Ecto neural progenitor cell (in vitro differentiated cells): ENCODE measurements around the gene NCAPG2.

ENCODE experiments used
- DNase-seq: peaks from one replicate; pipeline ENCODE4 v3.0.0-alpha.2; 2018; ENCODE audit warnings: low spot score

NCAPG2 gene

DNA sequence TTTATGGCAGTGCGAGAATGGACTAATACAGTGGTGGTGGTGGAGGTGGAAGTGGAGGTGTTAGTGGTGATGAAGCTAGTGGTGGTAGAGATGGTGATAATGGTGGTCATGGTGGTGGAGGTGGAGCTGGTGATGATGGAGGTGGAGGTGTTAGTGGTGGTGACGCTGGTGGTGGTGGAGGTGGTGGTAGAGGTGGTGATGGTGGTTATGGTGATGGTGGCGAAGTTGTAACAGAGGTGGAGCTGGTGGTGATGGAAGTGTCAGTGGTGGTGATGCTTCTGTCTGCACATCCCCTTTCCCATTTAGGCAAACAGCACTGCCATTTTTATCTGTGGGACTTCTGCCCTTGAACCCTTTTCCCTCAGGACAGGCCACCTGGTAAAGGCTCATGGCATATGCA, 109.5 kb downstream of the NCAPG2 start:
- DNase-seq = peak; percentile 81

DNA sequence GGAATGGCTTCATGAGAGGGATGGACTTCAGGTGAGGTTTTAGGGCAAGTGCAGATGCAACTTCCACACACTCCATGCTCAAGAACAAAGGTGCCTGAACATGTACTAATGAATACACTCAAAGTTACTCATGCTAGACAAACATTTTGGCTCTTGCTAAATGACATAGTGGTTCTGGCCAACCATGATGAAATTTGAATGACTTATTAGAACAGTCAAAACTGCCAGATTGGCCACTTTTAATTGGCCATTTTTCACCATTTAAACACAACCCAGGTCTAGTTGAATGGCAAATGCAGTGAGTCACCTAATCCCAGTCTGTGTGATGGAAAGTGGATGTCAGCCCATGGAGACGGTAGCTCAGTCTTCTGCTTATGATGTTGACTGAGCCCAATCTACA, 112.1 kb downstream of the NCAPG2 start:
- no peak for DNase-seq

DNA sequence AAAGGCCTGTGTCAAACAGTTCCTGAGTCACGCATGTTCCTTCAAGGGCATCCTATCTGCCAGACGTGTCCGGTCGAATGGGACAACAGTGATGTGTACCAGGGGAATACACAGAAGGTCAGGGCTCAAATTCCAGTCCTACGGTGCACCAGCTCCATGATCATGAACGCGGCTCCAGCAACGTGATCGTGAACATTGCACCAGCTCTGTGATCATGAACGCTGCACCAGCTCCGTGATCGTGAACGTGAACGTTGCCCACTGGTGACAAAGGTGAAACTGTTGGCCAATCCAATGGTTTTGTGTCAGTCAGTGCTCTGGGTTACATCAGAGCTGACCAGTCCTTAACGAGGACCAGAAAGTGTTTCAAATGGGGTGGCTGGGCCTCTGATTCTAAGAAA, 112.7 kb downstream of the NCAPG2 start:
- no peak for DNase-seq

DNA sequence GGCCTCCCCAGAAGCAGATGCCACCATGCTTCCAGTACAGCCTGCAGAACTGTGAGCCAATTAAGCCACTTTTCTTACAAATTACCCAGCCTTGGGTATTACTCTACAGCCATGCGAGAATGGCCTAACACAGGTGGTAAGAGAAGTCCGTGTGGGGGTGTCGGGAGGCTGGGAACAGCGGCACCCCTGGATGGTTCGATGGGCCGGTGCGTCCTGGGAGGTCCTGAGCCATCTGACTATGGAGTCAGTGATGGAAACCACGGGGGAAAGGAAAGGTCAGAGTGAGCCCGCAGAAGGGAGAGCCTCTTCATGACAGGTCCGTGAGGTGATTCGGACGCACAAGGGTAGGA, 114.4 kb downstream of the NCAPG2 start:
- no peak for DNase-seq

GRCh38 chr7:158589653-158590052, 115.0 kb downstream of the NCAPG2 start:
- no peak for DNase-seq

DNA sequence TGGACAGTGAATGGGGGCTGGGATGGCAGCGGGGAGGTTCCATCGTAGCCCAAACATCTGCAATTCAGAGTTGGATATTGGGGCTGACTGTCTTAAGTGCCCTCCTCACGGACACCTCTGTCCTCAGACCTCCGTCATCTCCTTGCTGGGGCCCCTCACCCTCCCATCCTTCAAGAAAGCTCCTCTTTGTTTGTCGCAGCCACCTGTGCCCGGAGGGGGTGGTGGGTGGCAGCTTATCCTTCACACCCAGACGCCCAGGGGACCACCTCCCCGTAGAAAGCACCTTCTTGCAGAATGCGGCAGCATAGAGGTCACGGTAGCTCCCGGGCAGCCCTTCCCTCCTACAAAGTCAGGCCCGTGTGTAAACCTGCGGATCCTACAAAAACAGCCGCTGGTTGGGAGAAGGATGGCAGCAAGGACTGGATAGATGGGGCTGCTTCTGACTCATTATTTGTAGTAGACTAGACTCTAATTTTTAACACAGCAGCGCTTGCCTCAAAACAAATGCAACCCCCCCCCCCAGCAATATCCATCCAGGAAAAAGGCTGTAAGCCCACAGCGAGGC, 115.6 kb downstream of the NCAPG2 start:
- no peak for DNase-seq

DNA sequence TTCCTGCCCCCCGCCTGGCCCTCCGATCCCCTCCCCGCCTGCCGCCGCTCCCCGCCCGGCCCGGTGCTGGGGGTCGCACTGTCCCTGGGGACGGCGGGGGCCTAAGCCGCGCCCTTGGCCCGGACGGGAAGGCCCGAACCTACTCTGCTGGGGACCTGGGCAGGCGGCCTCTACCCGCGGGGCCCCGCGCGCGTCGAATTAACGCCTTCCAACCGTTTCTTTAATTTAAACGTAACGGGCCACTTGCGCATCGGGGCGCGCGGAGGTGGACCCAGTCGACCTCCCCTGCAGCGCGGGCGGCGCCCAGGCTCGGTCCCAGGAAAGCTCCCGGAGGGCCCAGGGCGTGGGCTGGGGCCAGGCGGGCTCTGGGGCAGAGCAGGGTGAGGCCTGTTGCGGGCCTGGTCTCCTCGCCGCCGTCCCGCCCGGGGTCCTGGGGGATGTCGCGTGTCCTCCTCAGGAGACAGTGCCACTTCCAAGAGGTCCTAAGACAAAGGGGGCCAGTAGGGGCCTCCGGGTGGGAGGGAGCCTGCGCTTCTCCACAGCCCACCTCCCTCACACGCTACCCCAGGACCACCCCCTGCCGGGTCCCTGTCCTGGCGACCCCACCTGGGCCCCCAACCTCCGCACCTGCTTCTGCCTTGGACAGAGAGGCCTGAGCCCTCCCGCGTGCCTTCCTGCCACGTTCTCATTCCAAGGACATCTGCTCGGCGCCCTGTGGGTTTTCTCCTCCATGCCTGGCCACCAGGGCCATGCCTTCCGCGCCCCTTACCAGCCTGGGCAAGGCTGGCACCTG, 116.3 kb downstream of the NCAPG2 start:
- peak; percentile 55 for DNase-seq

DNA sequence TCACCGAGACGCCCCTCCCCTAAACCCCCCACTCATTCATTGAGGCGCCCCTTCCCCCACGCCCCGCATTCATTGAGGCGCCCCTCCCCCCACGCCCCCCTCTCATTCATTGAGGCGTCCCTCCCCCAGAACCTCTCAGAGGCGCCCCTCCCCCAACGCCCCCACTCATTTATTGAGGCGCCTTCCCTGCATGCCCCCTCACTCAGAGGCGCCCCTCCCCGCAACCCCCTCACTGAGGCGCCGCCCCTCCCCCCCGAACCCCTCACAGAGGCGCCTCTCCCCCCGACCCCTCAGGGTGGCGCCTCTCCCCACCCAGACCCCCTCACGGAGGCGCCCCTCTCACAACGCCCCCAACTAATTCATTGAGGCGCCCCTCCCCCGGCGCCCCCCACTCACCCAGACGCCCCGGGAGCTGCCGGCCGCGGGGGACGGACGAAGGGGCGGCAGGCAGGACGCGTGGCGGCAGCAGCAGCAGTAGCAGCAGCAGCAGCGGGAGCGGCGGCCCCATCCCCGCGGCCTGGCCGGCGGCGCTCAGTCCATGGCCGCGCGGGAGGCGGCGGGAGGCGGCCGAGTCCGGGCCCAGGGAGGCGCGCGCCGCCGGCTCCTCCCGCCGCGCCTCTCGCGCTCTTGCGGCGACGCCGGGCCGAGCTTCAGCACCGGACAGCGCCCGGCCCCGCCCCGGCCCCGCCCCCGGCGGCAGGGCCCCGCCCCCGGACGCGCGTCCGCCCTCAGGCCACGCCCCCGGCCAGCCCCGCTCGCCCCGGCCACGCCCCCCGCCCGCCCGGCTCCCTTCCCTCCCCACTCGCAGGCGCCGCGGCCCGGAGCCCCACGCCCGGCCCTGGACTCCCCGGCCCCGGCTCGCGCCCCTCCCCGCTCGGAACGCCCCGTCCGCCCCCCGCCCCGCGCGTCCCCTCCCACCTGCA, 117.2 kb downstream of the NCAPG2 start, which contains the start of gene PTPRN2:
Gene PTPRN2 (minus strand): TSS at position 662 of the 923 bp plus-strand sequence.
- peak; percentile 85 for DNase-seq

- no peak for DNase-seq
Measured at GRCh38 chr7:158586499-158587161, 118.0 kb downstream of the NCAPG2 start.

GRCh38 chr7:158585721-158586498, 118.7 kb downstream of the NCAPG2 start:
- no peak for DNase-seq

GRCh38 chr7:158584407-158584806, 120.2 kb downstream of the NCAPG2 start:
- no peak for DNase-seq

- DNase-seq = no peak
Measured at GRCh38 chr7:158583810-158584209, 120.8 kb downstream of the NCAPG2 start.

- no peak for DNase-seq
Measured at GRCh38 chr7:158583143-158583542, 121.5 kb downstream of the NCAPG2 start.

GRCh38 chr7:158582089-158582456, 122.5 kb downstream of the NCAPG2 start:
- DNase-seq = no peak

DNA sequence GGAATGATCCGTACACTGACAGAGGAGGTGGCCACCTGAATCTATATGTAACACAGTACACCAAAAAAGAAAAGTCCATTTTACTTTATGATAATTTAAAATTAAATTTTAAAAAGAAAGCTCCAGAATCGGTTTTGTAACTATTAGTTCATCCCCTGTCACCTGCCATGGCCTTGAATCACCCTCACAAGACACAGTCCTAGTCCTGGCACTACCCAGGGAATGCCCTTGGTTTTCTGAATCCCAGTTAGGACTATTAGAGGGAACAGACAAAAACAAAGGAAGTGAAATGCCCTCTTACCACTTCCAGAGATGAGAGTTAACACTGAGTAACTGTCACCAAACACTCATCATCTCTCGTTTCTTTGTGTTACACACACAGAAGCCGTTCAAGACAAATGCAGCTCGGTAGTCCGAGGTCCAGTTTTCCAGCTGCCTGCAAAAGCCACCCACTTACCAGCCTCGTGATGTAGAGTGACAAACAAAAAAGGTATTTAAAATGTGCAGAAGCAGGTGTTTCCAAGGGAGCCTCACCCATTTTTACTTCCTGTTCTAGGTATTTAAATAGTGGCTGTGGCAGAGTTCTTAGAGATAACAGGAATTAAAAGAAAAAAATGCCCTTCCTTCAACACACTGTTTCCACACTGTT, 123.0 kb downstream of the NCAPG2 start:
- DNase-seq = no peak
